ENCODE results near the gene ZNF576.

The ZNF576 gene

DNA sequence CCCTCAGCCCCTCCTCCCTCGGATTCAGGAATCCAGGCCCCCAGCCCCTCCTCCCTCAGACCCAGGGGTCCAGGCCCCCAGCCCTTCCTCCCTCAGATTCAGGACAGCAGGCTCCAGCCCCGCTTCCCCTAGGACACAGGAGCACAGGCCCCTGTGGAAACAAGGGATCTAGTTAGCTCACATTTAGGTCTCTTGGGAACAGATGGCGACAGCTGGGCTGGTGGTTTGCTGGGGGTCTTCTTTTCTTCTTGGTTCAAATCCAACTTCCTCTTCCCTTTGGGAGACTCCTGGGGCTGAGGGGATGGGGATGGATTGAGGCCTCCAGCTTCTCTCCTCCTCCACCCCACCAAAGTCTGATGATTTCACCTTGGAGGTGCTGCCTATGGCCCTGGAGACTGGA lies 43.8 kb upstream of the ZNF576 start:
- ATAC-seq, result no peak
- no peak for TF ChIP-seq TOX (CRISPR knock-in tag; IDR thresholded peaks at IDR 0.05; ENCODE audit: borderline replicate concordance)
- no peak for TF ChIP-seq OSR1 (CRISPR knock-in tag; IDR thresholded peaks at IDR 0.05)
- TF ChIP-seq SNAI2 (CRISPR knock-in tag; IDR thresholded peaks at IDR 0.05), result no peak
- TF ChIP-seq BACH2 (CRISPR knock-in tag; IDR thresholded peaks at IDR 0.05; ENCODE audit: borderline replicate concordance), result no peak
- TF ChIP-seq ARNTL (CRISPR knock-in tag; IDR thresholded peaks at IDR 0.05; ENCODE audit: borderline replicate concordance, low read depth), result no peak
- TF ChIP-seq CSDC2 (CRISPR knock-in tag; IDR thresholded peaks at IDR 0.05), result no peak
- TF ChIP-seq ZC3H10 (CRISPR knock-in tag; IDR thresholded peaks at IDR 0.05), result no peak
- TF ChIP-seq PPARA (CRISPR knock-in tag; IDR thresholded peaks at IDR 0.05; ENCODE audit: borderline replicate concordance), result no peak
- TF ChIP-seq ZFP30 (CRISPR knock-in tag; IDR thresholded peaks at IDR 0.05), result no peak
- TF ChIP-seq RARB (CRISPR knock-in tag; IDR thresholded peaks at IDR 0.05), result no peak
- TF ChIP-seq, protein P1, sequence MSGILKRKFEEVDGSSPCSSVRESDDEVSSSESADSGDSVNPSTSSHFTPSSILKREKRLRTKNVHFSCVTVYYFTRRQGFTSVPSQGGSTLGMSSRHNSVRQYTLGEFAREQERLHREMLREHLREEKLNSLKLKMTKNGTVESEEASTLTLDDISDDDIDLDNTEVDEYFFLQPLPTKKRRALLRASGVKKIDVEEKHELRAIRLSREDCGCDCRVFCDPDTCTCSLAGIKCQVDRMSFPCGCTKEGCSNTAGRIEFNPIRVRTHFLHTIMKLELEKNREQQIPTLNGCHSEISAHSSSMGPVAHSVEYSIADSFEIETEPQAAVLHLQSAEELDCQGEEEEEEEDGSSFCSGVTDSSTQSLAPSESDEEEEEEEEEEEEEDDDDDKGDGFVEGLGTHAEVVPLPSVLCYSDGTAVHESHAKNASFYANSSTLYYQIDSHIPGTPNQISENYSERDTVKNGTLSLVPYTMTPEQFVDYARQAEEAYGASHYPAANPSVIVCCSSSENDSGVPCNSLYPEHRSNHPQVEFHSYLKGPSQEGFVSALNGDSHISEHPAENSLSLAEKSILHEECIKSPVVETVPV (CRISPR knock-in tag; IDR thresholded peaks at IDR 0.05), result no peak
- TF ChIP-seq, protein P2, sequence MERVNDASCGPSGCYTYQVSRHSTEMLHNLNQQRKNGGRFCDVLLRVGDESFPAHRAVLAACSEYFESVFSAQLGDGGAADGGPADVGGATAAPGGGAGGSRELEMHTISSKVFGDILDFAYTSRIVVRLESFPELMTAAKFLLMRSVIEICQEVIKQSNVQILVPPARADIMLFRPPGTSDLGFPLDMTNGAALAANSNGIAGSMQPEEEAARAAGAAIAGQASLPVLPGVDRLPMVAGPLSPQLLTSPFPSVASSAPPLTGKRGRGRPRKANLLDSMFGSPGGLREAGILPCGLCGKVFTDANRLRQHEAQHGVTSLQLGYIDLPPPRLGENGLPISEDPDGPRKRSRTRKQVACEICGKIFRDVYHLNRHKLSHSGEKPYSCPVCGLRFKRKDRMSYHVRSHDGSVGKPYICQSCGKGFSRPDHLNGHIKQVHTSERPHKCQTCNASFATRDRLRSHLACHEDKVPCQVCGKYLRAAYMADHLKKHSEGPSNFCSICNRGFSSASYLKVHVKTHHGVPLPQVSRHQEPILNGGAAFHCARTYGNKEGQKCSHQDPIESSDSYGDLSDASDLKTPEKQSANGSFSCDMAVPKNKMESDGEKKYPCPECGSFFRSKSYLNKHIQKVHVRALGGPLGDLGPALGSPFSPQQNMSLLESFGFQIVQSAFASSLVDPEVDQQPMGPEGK (CRISPR knock-in tag; IDR thresholded peaks at IDR 0.05; ENCODE audit: borderline replicate concordance), result no peak
- TF ChIP-seq, protein P3, sequence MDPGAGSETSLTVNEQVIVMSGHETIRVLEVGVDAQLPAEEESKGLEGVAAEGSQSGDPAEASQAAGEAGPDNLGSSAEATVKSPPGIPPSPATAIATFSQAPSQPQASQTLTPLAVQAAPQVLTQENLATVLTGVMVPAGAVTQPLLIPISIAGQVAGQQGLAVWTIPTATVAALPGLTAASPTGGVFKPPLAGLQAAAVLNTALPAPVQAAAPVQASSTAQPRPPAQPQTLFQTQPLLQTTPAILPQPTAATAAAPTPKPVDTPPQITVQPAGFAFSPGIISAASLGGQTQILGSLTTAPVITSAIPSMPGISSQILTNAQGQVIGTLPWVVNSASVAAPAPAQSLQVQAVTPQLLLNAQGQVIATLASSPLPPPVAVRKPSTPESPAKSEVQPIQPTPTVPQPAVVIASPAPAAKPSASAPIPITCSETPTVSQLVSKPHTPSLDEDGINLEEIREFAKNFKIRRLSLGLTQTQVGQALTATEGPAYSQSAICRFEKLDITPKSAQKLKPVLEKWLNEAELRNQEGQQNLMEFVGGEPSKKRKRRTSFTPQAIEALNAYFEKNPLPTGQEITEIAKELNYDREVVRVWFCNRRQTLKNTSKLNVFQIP (CRISPR knock-in tag; IDR thresholded peaks at IDR 0.05; ENCODE audit: borderline replicate concordance, low read depth), result no peak
- TF ChIP-seq ZNF70 (CRISPR knock-in tag; IDR thresholded peaks at IDR 0.05), result no peak
- TF ChIP-seq TSHZ2 (CRISPR knock-in tag; IDR thresholded peaks at IDR 0.05), result no peak
- no peak for TF ChIP-seq ESRRG (CRISPR knock-in tag; IDR thresholded peaks at IDR 0.05)
- TF ChIP-seq ISL1 (CRISPR knock-in tag; IDR thresholded peaks at IDR 0.05), result no peak
- TF ChIP-seq GLIS3 (CRISPR knock-in tag; IDR thresholded peaks at IDR 0.05), result no peak
- TF ChIP-seq, protein P4, sequence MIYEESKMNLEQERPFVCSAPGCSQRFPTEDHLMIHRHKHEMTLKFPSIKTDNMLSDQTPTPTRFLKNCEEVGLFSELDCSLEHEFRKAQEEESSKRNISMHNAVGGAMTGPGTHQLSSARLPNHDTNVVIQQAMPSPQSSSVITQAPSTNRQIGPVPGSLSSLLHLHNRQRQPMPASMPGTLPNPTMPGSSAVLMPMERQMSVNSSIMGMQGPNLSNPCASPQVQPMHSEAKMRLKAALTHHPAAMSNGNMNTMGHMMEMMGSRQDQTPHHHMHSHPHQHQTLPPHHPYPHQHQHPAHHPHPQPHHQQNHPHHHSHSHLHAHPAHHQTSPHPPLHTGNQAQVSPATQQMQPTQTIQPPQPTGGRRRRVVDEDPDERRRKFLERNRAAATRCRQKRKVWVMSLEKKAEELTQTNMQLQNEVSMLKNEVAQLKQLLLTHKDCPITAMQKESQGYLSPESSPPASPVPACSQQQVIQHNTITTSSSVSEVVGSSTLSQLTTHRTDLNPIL (CRISPR knock-in tag; IDR thresholded peaks at IDR 0.05; ENCODE audit: low read depth), result no peak
- no peak for TF ChIP-seq TCF4 (CRISPR knock-in tag; IDR thresholded peaks at IDR 0.05; ENCODE audit: borderline replicate concordance)

- TF ChIP-seq RARB (CRISPR knock-in tag; IDR thresholded peaks at IDR 0.05) (no peak), ISL1 (CRISPR knock-in tag; IDR thresholded peaks at IDR 0.05) (no peak), ARNTL (CRISPR knock-in tag; IDR thresholded peaks at IDR 0.05; ENCODE audit: borderline replicate concordance, low read depth) (no peak)
- TF ChIP-seq, protein P4 (CRISPR knock-in tag; IDR thresholded peaks at IDR 0.05; ENCODE audit: low read depth), result no peak
- no peak for ATAC-seq
Measured at GRCh38 chr19:43553656-43554055, 42.7 kb upstream of the ZNF576 start.
